NCI-H82 treated with DMSO at 0.1 percent for 48 hours (cell line): Measurements from ENCODE around the gene HOGA1.

ENCODE experiments used
- DNase-seq: peaks from one replicate; lab custom pipeline; 2025; ENCODE audit not compliant: unreplicated experiment; lab: John Stamatoyannopoulos, UW

HOGA1 gene

GRCh38 chr10:97584060-97584797 lies at the start of gene HOGA1:
Gene HOGA1 (plus strand): TSS chr10:97584389. CDS start chr10:97584704, 315 bp downstream.
- peak; percentile 8 for DNase-seq

GRCh38 chr10:97534746-97535367 lies 49.3 kb upstream of the HOGA1 start:
- no peak for DNase-seq

- DNase-seq = no peak
Observed at GRCh38 chr10:97537186-97537869, 46.9 kb upstream of the HOGA1 start.

GRCh38 chr10:97538411-97538810 lies 45.8 kb upstream of the HOGA1 start:
- DNase-seq = no peak

GRCh38 chr10:97538839-97539238 lies 45.4 kb upstream of the HOGA1 start:
- no peak for DNase-seq

GRCh38 chr10:97539523-97540200 lies 44.5 kb upstream of the HOGA1 start:
- DNase-seq = no peak

- DNase-seq = no peak
Observed at GRCh38 chr10:97540669-97541500, 43.3 kb upstream of the HOGA1 start.

- DNase-seq = peak; percentile 18
Observed at GRCh38 chr10:97542169-97543024, 41.8 kb upstream of the HOGA1 start.

- no peak for DNase-seq
Observed at GRCh38 chr10:97543025-97543546, 41.1 kb upstream of the HOGA1 start.

- no peak for DNase-seq
Observed at GRCh38 chr10:97546456-97547270, 37.5 kb upstream of the HOGA1 start.

- no peak for DNase-seq
Observed at GRCh38 chr10:97547271-97547600, 37.0 kb upstream of the HOGA1 start.

GRCh38 chr10:97547962-97548361 lies 36.2 kb upstream of the HOGA1 start:
- no peak for DNase-seq

- DNase-seq = no peak
Observed at GRCh38 chr10:97548828-97549455, 35.2 kb upstream of the HOGA1 start.

GRCh38 chr10:97549587-97550322 lies 34.4 kb upstream of the HOGA1 start:
- DNase-seq = no peak

GRCh38 chr10:97550336-97551149 lies 33.6 kb upstream of the HOGA1 start:
- no peak for DNase-seq

- DNase-seq = no peak
Observed at GRCh38 chr10:97551271-97551670, 32.9 kb upstream of the HOGA1 start.

GRCh38 chr10:97553575-97554031 lies 30.6 kb upstream of the HOGA1 start:
- DNase-seq = peak; percentile 31
